ENCODE results near the gene DDRGK1.

DNA sequence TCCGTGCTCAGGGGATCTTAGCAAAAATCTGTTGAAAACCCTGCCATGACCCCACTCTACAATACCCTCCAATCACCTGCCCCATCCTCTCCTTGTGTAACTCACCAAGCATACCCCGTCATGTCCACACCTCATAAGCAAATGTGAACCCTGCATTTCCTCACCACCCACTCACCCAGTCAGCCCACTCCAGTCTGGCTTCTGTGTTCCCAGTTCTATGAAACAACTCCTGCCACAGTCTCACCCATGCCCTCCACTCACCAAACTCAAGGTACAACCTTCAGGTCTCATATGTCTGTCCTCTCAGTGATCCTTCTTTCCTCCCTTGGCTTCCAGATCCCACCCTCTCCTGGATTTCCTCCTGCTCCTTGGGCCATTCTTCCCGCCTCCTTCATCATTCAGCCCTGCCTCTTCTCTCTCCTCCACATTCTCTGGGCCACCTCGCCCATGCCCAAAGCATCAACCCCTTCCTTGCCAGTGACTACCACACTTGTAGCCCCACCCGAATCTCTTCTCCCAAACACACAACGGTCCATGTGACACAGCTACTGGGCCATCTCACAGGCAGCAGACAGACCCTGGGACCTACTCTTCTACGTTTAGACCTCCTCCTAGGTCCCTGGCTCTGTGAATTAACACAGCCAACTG, 8.8 kb downstream of the DDRGK1 start:
- TF ChIP-seq BHLHE40 (IDR thresholded peaks at IDR 0.05; ENCODE audit: borderline replicate concordance) (no peak), L3MBTL2 (conservative IDR thresholded peaks at IDR 0.05) (no peak), CTBP1 (IDR thresholded peaks at IDR 0.05; ENCODE audit: borderline replicate concordance) (no peak), NFRKB (IDR thresholded peaks at IDR 0.05) (no peak), FOXA1 (IDR thresholded peaks at IDR 0.05) (no peak), SUZ12 (IDR thresholded peaks at IDR 0.05) (no peak), ARNT (IDR thresholded peaks at IDR 0.05) (no peak), SP1 (IDR thresholded peaks at IDR 0.05) (no peak)
